Retinal pigment epithelial cell (primary cell): ENCODE data around the gene MACO1.
A peak's percentile ranks its signal among the peaks of the same experiment; 100 is the strongest.

Source experiments
- DNase-seq: peaks from one replicate; pipeline ENCODE4 v3.0.0-alpha.2; 2010; ENCODE audit warnings: low read depth
- H3K4me3 ChIP-seq: 2 replicates; pipeline ENCODE4 v1.5.1; 2011; ENCODE audit warnings: mild to moderate bottlenecking, low read length, control low read depth, moderate library complexity
- TF ChIP-seq, protein P1 (sequence below): conservative IDR thresholded peaks from 2 replicates; pipeline ENCODE4 v1.5.1; 2011; ENCODE audit warnings: low read depth, low read length, control low read depth, inconsistent platforms

Gene MACO1

DNA sequence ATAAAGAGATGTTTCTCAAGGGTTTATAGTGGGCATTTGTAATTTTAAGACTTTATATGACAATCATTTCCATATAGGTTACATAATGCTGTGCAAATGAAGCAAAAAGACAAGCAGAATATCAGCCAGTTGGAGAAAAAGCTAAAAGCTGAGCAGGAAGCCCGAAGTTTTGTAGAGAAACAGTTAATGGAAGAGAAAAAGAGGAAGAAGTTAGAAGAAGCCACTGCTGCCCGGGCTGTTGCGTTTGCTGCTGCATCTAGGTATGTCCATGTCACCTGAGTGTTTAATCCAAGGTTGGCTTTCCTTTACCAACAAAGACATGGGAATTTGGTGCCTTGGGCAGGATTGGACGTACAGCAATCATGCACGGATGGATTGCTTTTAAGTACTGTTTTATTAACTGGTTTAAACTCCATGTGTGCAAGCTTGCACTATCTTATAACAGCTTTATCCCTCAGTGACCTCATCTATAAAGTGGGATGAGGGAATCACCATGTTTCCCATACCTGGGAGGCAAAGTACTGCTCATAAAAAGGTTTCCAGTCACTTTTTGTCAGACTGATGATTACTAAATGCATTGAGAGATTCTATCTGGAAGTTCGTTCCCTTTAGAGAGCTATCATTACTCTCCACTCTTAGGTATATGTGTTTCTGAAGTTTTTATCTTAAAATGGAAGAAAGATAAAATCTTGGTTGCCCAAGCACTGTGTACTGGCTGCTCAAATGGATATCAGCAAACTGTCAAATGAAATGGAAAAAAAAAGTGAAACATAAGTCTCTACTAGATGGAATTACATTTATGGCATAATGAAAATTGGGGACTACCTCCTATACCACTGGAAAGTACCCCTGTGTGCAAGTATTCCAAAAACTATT lies 55.1 kb downstream of the MACO1 start:
- no peak for DNase-seq
- TF ChIP-seq, protein P1, sequence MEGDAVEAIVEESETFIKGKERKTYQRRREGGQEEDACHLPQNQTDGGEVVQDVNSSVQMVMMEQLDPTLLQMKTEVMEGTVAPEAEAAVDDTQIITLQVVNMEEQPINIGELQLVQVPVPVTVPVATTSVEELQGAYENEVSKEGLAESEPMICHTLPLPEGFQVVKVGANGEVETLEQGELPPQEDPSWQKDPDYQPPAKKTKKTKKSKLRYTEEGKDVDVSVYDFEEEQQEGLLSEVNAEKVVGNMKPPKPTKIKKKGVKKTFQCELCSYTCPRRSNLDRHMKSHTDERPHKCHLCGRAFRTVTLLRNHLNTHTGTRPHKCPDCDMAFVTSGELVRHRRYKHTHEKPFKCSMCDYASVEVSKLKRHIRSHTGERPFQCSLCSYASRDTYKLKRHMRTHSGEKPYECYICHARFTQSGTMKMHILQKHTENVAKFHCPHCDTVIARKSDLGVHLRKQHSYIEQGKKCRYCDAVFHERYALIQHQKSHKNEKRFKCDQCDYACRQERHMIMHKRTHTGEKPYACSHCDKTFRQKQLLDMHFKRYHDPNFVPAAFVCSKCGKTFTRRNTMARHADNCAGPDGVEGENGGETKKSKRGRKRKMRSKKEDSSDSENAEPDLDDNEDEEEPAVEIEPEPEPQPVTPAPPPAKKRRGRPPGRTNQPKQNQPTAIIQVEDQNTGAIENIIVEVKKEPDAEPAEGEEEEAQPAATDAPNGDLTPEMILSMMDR, result no peak

DNA sequence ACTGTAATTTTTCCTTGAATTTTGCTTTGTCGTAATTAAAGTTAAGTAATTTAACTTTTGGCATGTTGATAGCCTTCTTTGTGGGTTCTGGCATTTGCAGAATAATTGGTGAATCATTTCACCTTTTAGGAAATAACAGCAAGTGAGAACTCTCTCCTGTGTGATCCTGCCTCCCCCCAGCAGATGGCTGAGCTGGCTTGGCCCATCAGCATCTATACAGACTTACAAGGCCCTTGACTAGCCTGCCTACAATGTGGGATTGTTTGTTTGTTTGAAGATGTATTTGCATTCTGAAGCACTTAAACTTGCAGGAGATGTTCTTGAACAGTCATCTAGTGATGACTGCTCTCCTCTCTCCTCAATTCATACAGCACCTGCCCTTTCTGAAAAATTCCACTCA lies 55.9 kb downstream of the MACO1 start:
- TF ChIP-seq, protein P1, result no peak
- H3K4me3 ChIP-seq, result no peak overlapping the region
- no peak for DNase-seq

More for the DNA sequence above, 55.1 kb downstream of the MACO1 start:
- H3K4me3 ChIP-seq, result no peak overlapping the region

DNA sequence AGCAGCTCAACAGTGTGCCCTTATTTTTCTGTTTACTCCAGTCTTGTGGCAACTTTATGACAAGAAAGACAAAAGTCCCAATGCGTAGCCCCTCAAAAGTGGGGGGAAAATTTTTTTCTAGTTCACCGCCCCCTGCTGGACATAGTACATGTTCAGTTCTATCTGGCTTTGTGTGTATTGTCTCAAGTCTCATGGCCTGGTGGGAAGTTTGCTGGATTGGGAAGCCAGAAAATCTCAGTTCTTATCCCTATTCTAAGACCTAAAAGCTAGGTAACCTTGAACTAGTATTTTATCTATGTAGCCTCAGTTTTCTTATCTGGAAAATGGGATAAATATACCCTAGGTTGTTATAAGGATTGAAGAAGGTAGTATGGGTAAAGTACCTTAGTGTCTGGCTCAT lies 56.9 kb downstream of the MACO1 start:
- DNase-seq, result no peak
- TF ChIP-seq, protein P1, result peak; percentile 47
- H3K4me3 ChIP-seq, result no peak overlapping the region

DNA sequence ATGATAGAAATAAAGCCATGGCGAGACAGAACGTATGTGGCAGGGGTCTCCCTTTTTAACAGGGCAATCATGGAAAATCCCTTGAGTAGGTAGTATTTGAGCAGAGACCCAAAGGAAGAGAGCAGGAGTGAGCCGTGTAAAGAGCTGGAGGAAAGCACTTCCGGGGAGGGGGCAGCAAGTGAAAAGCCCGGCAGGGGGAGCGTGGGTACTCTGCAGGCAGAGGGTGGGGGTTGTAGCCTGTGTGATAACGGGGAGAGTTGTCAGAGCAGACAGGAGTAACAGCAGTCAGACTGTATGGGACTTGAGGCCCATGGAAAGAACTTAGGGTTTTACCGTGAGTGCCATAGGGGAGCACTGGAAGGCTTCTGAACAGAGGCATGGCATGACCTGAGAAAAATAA lies 61.6 kb downstream of the MACO1 start:
- TF ChIP-seq, protein P1, result no peak

DNA sequence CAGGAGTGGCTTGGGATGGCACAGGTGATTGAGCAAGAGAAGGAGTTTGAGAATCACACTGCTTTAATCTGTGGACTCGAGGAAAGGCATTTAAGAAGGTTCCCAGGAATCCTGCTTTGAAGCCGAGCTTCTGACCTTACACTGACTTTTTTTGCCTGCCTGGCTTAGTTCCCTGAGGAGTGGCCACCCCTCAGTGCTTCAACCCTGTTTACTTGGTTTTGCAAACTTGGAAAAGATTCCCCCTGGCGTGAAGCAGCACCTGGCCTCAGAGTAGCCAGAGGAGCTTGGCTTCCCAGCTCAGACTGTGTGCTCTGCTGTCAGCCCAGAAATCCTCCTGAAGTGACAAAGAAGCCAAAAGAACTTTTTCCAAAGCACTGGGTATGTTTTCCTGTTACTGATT lies 64.3 kb downstream of the MACO1 start:
- no peak for DNase-seq
- TF ChIP-seq, protein P1, result no peak
- H3K4me3 ChIP-seq, result no peak overlapping the region

More for the DNA sequence above, 61.6 kb downstream of the MACO1 start:
- no peak for DNase-seq
- H3K4me3 ChIP-seq, result no peak overlapping the region

DNA sequence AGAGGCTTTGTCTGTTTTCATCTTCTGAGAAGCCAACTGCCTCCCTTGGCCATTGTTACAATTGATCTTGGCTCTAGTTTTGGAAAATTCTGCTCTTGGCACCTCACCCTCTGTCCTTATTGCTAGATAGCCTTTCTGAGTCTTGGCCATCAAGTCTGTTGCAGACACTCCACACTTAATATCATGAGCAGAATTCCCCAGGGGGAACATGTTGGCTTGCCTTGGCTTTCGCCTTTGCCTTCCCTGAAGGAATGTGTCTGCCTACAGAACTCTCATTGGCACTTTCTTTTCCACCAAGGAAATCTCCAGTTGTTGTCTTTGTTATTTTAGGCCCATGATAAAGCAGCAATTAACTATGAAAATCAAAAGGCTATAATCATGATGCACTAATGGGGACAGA lies 70.0 kb downstream of the MACO1 start:
- TF ChIP-seq, protein P1, result no peak
- H3K4me3 ChIP-seq, result no peak overlapping the region
- no peak for DNase-seq

DNA sequence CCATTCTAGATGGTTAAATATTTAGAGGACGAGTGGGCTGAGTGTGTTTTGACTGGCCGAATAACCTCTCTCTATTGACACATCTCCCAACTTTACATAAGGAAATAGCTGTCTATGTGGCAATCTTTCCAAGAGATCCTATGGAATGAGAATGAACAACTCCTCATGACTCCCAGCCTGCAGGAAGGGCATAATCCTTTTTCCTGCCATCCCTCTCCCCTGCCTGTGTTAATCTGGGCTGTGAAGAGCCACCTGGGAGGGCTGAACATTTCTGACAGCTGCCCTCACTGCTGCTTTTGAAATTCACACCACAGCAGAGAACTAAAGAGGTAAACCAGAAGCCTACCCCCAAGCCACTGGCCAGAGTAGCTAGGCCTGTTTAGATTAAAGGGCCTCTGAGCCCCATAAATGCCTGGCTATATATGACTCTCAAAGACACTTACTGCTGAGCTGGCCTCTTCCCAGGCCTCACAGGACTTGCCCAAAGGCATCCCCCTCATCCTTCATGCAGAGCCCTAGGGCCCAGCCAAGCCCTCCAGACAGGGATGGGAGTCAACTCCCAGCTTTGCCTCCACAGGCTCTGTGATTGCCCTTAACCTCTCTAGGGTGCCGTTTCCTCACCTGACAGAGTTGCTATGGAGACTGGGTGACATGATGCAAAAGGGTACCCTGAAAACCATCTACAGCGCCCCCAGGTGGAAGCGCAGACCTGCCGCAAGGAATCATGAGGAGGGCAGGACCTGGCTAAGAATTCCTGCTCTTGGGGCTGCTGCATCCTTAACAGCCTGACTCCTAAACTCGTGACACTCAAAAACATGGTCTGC lies 70.8 kb downstream of the MACO1 start:
- no peak overlapping the region for H3K4me3 ChIP-seq
- no peak for DNase-seq
- TF ChIP-seq, protein P1, result peak; percentile 40
